K562 (cell line): Measurements from ENCODE around the gene FGD6. TPM values are rescaled to one million over a fixed set of nuclear protein-coding genes. Genes with fewer than 3 reads are reported as not detected.

ENCODE experiments used
- ATAC-seq: fragments of 200-7000 bp; cut with Tn5 transposase; 3 replicates; pipeline ENCODE4 v1.9.1; 2020; ENCODE audit warnings: moderate library complexity
- BruUV-seq: library from RNA; stranded (reverse); fragments of 400-500 nt; replicated peaks from 2 replicates; lab custom pipeline; 2021; lab: Mats Ljungman, UMichigan
- CTCF ChIA-PET: fragments of 300-600 bp; formaldehyde crosslinking; extraction: SDS; loops from one replicate; lab custom pipeline; 2021; ENCODE audit warnings: low intra/inter-chr PET ratio; lab: Yijun Ruan, JAX
- POLR2A ChIA-PET: fragments of 300-600, 350-650 bp; sonication (Branson Sonifier 250); formaldehyde crosslinking; extraction: SDS; loops from one replicate; lab custom pipeline; 2021; ENCODE audit warnings: antibody characterized with exemption, inconsistent platforms; lab: Yijun Ruan, JAX
- DNase-seq, 4 experiments: peaks; one replicate each; pipeline versions ENCODE4 v3.0.0 to v3.0.0-alpha.2; 2011 to 2018; ENCODE audit warnings: low spot score in 3 of 4, mixed read lengths in 3 of 4; ENCODE audit errors: extremely low read depth in 1 of 4
- FAIRE-seq: peaks from 2 replicates; lab custom pipeline; 2011; peaks lifted over from hg19 to GRCh38; lab: Jason Lieb, UNC
- H2AFZ ChIP-seq: 2 replicates; pipeline ENCODE4 v1.6.0; 2011; ENCODE audit warnings: low read depth, low read length, control low read depth, inconsistent platforms
- H3K27ac ChIP-seq: fragments of 200-600 bp; 3 replicates; pipeline ENCODE4 v1.8.0; 2011; ENCODE audit warnings: low read depth, mild to moderate bottlenecking, control low read depth, inconsistent platforms, low read length, moderate library complexity, mixed read lengths; ENCODE audit errors: extremely low read depth
- H3K27me3 ChIP-seq, 2 experiments: fragments of 300-600 bp in 1 of 2; 2 replicates in 1 of 2; 3 replicates in 1 of 2; pipeline versions ENCODE4 v1.6.0 to v1.8.0; 2011; ENCODE audit warnings: inconsistent platforms in 2 of 2, low read length in 2 of 2, mild to moderate bottlenecking in 1 of 2, mixed read lengths in 1 of 2, moderate library complexity in 1 of 2; ENCODE audit not compliant: control insufficient read depth in 2 of 2, insufficient read depth in 2 of 2
- H3K36me3 ChIP-seq: fragments of 300-600 bp; 3 replicates; pipeline ENCODE4 v1.8.0; 2011; ENCODE audit warnings: mild to moderate bottlenecking, low read length, inconsistent platforms; ENCODE audit not compliant: control insufficient read depth, insufficient read depth
- H3K4me1 ChIP-seq, 2 experiments: fragments of 200-600 bp in 1 of 2; replicated peaks in 1 of 2; 2 replicates in 1 of 2; 3 replicates in 1 of 2; pipeline versions ENCODE4 v1.5.1 to v1.8.0; 2011; ENCODE audit warnings: inconsistent platforms in 2 of 2, low read length in 2 of 2, mild to moderate bottlenecking in 1 of 2, mixed read lengths in 1 of 2, moderate library complexity in 1 of 2; ENCODE audit not compliant: control insufficient read depth in 2 of 2, insufficient read depth in 2 of 2
- H3K4me2 ChIP-seq: 2 replicates; pipeline ENCODE4 v1.6.1; 2011; ENCODE audit warnings: low read length, control low read depth, inconsistent platforms, mixed read lengths; ENCODE audit not compliant: insufficient read depth
- H3K4me3 ChIP-seq: fragments of 200-600 bp; sonication (generic), shearing (Covaris generic); 2 replicates; pipeline ENCODE4 v1.5.1; 2016; ENCODE audit warnings: control low read depth, inconsistent platforms
- H3K79me2 ChIP-seq: fragments of 200-600 bp; 3 replicates; pipeline ENCODE4 v1.8.0; 2011; ENCODE audit warnings: low read length, inconsistent platforms; ENCODE audit not compliant: control insufficient read depth, insufficient read depth
- H3K9ac ChIP-seq, 2 experiments: 2 replicates each; pipeline versions ENCODE4 v1.6.0 to v1.6.1; 2011; ENCODE audit warnings: low read depth in 2 of 2, low read length in 2 of 2, control low read depth in 1 of 2, inconsistent platforms in 1 of 2, mild to moderate bottlenecking in 1 of 2, mixed read lengths in 1 of 2; ENCODE audit not compliant: insufficient read depth in 1 of 2
- H3K9me1 ChIP-seq: one replicate; pipeline ENCODE4 v1.6.0; 2011; ENCODE audit warnings: inconsistent platforms, mild to moderate bottlenecking, low read length, moderate library complexity; ENCODE audit not compliant: control insufficient read depth, insufficient read depth
- H3K9me3 ChIP-seq: replicated peaks from 2 replicates; pipeline ENCODE4 v1.5.1; 2011; ENCODE audit warnings: low read depth, low read length, inconsistent platforms; ENCODE audit not compliant: control insufficient read depth, insufficient read depth
- H4K20me1 ChIP-seq: replicated peaks from 2 replicates; pipeline ENCODE4 v1.6.1; 2011; ENCODE audit warnings: low read length, inconsistent platforms, mixed read lengths; ENCODE audit not compliant: control insufficient read depth, insufficient read depth
- FOXM1 ChIP-seq, 2 experiments: fragments of 450-650 bp in 1 of 2; sonication (generic) in 1 of 2; formaldehyde crosslinking in 1 of 2; IDR thresholded peaks; 2 replicates each; pipeline versions ENCODE4 v1.6.1 to v1.9.0; 2017 to 2022; ENCODE audit warnings: low read depth in 2 of 2, mild to moderate bottlenecking in 2 of 2, missing genetic modification reagents in 1 of 2, moderate library complexity in 1 of 2
- KDM1A ChIP-seq, 2 experiments: fragments of 450-650 bp; IDR thresholded peaks; 2 replicates each; pipeline ENCODE4 v1.6.1; 2016; ENCODE audit warnings: mild to moderate bottlenecking in 2 of 2
- MTF1 ChIP-seq: fragments of 250-450 bp; sonication (Bioruptor Pico); IDR thresholded peaks from 2 replicates; pipeline ENCODE4 v1.9.0; 2021; ENCODE audit warnings: moderate library complexity, mild to moderate bottlenecking, inconsistent platforms, borderline replicate concordance
- PRDM10 ChIP-seq: fragments of 450-650 bp; IDR thresholded peaks from 2 replicates; pipeline ENCODE4 v1.6.1; 2018; ENCODE audit not compliant: partially characterized antibody
- RBBP5 ChIP-seq: fragments of 200-600 bp; sonication (generic); IDR thresholded peaks from 2 replicates; pipeline ENCODE4 v1.6.1; 2012; ENCODE audit warnings: borderline replicate concordance, mild to moderate bottlenecking, low read length, control low read depth, inconsistent platforms; ENCODE audit not compliant: insufficient read depth, poor library complexity, severe bottlenecking
- SIX5 ChIP-seq, 2 experiments: IDR thresholded peaks; 2 replicates each; pipeline ENCODE4 v1.6.1; 2011; ENCODE audit warnings: low read length in 2 of 2, borderline replicate concordance in 1 of 2, low read depth in 1 of 2, mild to moderate bottlenecking in 1 of 2, moderate library complexity in 1 of 2; ENCODE audit not compliant: insufficient read depth in 1 of 2
- SMARCB1 ChIP-seq: IDR thresholded peaks from 2 replicates; pipeline ENCODE4 v1.6.1; 2011; ENCODE audit warnings: improper control_type of control experiment, low read depth; ENCODE audit not compliant: insufficient read length
- SPI1 ChIP-seq: IDR thresholded peaks from 2 replicates; pipeline ENCODE4 v1.6.1; 2011; ENCODE audit warnings: low read depth, low read length, control low read depth, borderline replicate concordance
- TEAD4 ChIP-seq, 2 experiments: sonication (generic) in 1 of 2; formaldehyde crosslinking in 1 of 2; IDR thresholded peaks; 2 replicates each; pipeline versions ENCODE4 v1.6.1 to v1.8.0; 2012 to 2022; ENCODE audit warnings: borderline replicate concordance in 1 of 2, inconsistent platforms in 1 of 2, low read length in 1 of 2, mild to moderate bottlenecking in 1 of 2, missing genetic modification reagents in 1 of 2
- ZNF140 ChIP-seq: fragments of 250-450 bp; sonication (Bioruptor Pico); IDR thresholded peaks from 2 replicates; pipeline ENCODE4 v1.8.0; 2021; ENCODE audit warnings: moderate library complexity, mild to moderate bottlenecking, inconsistent platforms
- ZNF444 ChIP-seq: fragments of 250-450 bp; sonication (Bioruptor Pico); IDR thresholded peaks from 2 replicates; pipeline ENCODE4 v1.4.0; 2020; ENCODE audit warnings: mild to moderate bottlenecking, moderate library complexity
- ZNF717 ChIP-seq: fragments of 250-450 bp; sonication (Bioruptor Pico); IDR thresholded peaks from 2 replicates; pipeline ENCODE4 v1.5.0; 2021
- ZNF766 ChIP-seq: fragments of 200-800 bp; sonication (Bioruptor generic); conservative IDR thresholded peaks from 2 replicates; pipeline ENCODE4 v1.6.1; 2016; ENCODE audit warnings: missing genetic modification characterization, missing compliant biosample characterization
- ZSCAN32 ChIP-seq: fragments of 450-650 bp; formaldehyde crosslinking; IDR thresholded peaks from 2 replicates; pipeline ENCODE4 v1.4.0; 2020; ENCODE audit warnings: mild to moderate bottlenecking, moderate library complexity
- whole genome bisulfite sequencing: fragments of 100-300 bp; shearing (Covaris generic); methylation state at CpG from one replicate; pipeline ENCODE4 v1.1.6; 2016; ENCODE audit warnings: low coverage, mixed read lengths; ENCODE audit not compliant: insufficient coverage; ENCODE audit errors: missing lambda C conversion rate; 5-methylcytosine and 5-hydroxymethylcytosine counted together
- in situ Hi-C: fragments of 300-500 bp; cut with MboI; formaldehyde crosslinking; loops from 4 replicates; pipeline ENCODE4 v1.15.0; 2018; ENCODE audit warnings: inconsistent platforms, mixed read lengths
- intact Hi-C: fragments of 100-400 bp; cut with micrococcal nuclease; formaldehyde crosslinking; loops from 2 replicates; pipeline ENCODE4 v1.14.2; 2022
- polyA plus RNA-seq, 8 experiments: library from polyadenylated mRNA; depleted of rRNA in 4 of 8; stranded (reverse) in 5 of 8; unstranded in 3 of 8; fragments of >200 nt; fragmentation: Nextera tagmentation in 2 of 8; fragmentation: Illumina TruSeq in 1 of 8; extraction: Ambion mirVana in 2 of 8; extraction: Trizol in 1 of 8; gene quantifications; 2 replicates each; pipeline versions ENCODE4 v1.2.1 to v1.2.3, GENCODE V29; 2011 to 2014; ENCODE audit warnings: inconsistent platforms in 1 of 8, missing spikeins in 1 of 8
- total RNA-seq, 7 experiments: library from RNA; depleted of rRNA in 6 of 7; stranded (reverse); fragments of >200 nt in 6 of 7; fragmentation: Illumina TruSeq in 2 of 7; extraction: Trizol in 2 of 7; gene quantifications; 2 replicates each; pipeline versions ENCODE4 v1.2.1 to v1.2.3, GENCODE V29; 2011 to 2021; ENCODE audit warnings: low replicate concordance in 1 of 7
- TF ChIP-seq, protein P1 (sequence below): fragments of 450-650 bp; IDR thresholded peaks from 2 replicates; pipeline ENCODE4 v1.6.1; 2016

FGD6 gene
- total and polyA plus RNA-seq, 9 of the 15 experiments (the other 6 are each of a cell fraction or from before 2014, with no cell fraction given), result 1.5 to 11.1 (median 5.8) TPM

DNA sequence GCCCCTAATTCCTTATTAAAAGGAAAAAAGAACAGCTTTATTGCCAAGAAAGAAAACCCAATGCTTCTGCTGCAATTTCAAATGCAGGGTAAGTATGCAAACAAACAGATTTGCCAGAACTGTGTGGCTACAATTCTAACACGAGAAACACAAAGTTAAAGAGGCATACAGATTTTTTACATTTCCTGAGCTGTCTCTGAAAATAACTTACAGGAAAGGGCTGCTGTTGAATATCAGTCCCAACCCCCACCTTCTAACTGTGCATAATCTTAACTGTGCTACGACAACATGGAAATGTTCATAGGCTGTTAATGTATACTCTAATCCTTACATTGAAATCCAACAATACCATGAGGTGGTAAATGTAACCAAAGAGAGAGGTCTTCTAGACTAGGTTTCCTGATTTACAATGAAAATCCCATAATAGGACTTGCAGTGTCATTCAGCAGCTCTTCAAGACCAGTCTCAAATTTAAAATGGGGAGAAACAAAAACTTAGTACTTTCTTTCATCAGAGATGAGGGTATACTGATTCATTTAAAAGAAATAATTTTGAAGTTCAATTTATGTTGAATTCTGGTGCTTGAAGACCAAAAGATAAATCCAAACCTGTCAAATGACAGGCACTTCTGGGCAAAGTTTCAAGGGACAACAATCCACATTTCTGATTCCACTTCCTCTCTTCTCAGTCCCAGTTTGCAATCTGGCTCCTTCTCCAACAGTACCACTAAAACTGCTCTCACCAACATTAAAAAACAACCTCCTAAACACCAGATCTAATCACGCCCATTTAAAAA is 14.4 kb downstream of the FGD6 start:
- Histone ChIP-seq H3K4me3 (no peak overlapping the region), H3K9me3 (no peaks in the 10 kb centered on the region), H3K79me2 (peaks cover 62% of the 10 kb centered on the region), H3K27me3 (no peaks in the 10 kb centered on the region), H3K27ac (peak overlapping the region; percentile 94), H3K4me2 (peak overlapping the region; percentile 63), H3K9me1 (no peaks in the 10 kb centered on the region), H2AFZ (peak overlapping the region; percentile 71), H4K20me1 (no peaks in the 10 kb centered on the region), H3K4me1 (peaks cover 29 to 55% of the 10 kb centered on the region in 2 experiments), H3K9ac (peak overlapping the region; percentile 23 to 81; a peak in 2 of 4 replicates), H3K36me3 (no peaks in the 10 kb centered on the region; the same call in 2 of the 3 replicates)
- ATAC-seq (no peak), FAIRE-seq (no peak), DNase-seq (peak in 1 of 4 experiments; percentile 45)
- WGBS, result 7% methylated on average over 3 of the region's 3 CpGs
- ChIA-PET POLR2A (interaction anchor here (0.6 to 1.7 kb wide), 3 partner anchors 12 to 271 kb away, joined by 3 to 5 read pairs (median 3); partner anchors contain the start of gene METAP2), CTCF (interaction anchor here (0.6 kb wide), 1 partner anchor 17 kb away, joined by 4 read pairs; no protein-coding TSS in a partner anchor)
- no TSS peak for BruUV-seq
- intact Hi-C loops (no loop called here), in situ Hi-C loops (no loop called here)
- TF ChIP-seq ZSCAN32 (CRISPR knock-in tag) (no peak), ZNF766 (CRISPR knock-in tag) (peak; percentile 20; the same call in 1 of the 2 replicates), SIX5 (IDR thresholded peaks at IDR 0.05; ENCODE audit: borderline replicate concordance in 1 of 2, insufficient read depth in 1 of 2, low read depth in 1 of 2, low read length in 2 of 2) (no peak), SPI1 (peak; percentile 95), KDM1A (IDR thresholded peaks at IDR 0.05) (0 out of 4 replicates have a peak, but pooled peaks of 1 of the 2 experiments have one; percentile 7), ZNF717 (CRISPR knock-in tag) (no peak), RBBP5 (no peak), ZNF444 (CRISPR knock-in tag) (no peak), ZNF140 (CRISPR knock-in tag) (no peak), SMARCB1 (peak; percentile 39), MTF1 (CRISPR knock-in tag) (no peak), FOXM1 (IDR thresholded peaks at IDR 0.05; ENCODE audit: low read depth) (no peak; the same call in 1 of the 2 replicates), FOXM1 (CRISPR knock-in tag; IDR thresholded peaks at IDR 0.05; ENCODE audit: low read depth) (no peak), PRDM10 (peak; percentile 67), TEAD4 (IDR thresholded peaks at IDR 0.05; ENCODE audit: low read length) (no peak), TEAD4 (CRISPR knock-in tag; IDR thresholded peaks at IDR 0.05; ENCODE audit: borderline replicate concordance) (no peak)
- TF ChIP-seq, protein P1, sequence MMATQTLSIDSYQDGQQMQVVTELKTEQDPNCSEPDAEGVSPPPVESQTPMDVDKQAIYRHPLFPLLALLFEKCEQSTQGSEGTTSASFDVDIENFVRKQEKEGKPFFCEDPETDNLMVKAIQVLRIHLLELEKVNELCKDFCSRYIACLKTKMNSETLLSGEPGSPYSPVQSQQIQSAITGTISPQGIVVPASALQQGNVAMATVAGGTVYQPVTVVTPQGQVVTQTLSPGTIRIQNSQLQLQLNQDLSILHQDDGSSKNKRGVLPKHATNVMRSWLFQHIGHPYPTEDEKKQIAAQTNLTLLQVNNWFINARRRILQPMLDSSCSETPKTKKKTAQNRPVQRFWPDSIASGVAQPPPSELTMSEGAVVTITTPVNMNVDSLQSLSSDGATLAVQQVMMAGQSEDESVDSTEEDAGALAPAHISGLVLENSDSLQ, result peak; percentile 74
